A549 (cell line): Measurements from ENCODE around the gene TRMT13.

Experiments used
- CEBPB ChIP-seq, 2 experiments: fragments of >200 bp in 1 of 2; sonication (Bioruptor Twin) in 1 of 2; formaldehyde crosslinking in 1 of 2; IDR thresholded peaks; 2 replicates each; pipeline ENCODE4 v1.6.1; 2012 to 2016
- SMC3 ChIP-seq: fragments of >200 bp; sonication (Bioruptor Twin); formaldehyde crosslinking; IDR thresholded peaks from 3 replicates; pipeline ENCODE4 v1.6.1; 2018; ENCODE audit warnings: inconsistent platforms
- TF ChIP-seq, protein P1 (sequence below): fragments of >200 bp; sonication (Bioruptor Twin); formaldehyde crosslinking; IDR thresholded peaks from 3 replicates; pipeline ENCODE4 v1.5.1; 2016

GRCh38 chr1:100090471-100090870 lies 42.5 kb upstream of the TRMT13 start:
- TF ChIP-seq, protein P1, sequence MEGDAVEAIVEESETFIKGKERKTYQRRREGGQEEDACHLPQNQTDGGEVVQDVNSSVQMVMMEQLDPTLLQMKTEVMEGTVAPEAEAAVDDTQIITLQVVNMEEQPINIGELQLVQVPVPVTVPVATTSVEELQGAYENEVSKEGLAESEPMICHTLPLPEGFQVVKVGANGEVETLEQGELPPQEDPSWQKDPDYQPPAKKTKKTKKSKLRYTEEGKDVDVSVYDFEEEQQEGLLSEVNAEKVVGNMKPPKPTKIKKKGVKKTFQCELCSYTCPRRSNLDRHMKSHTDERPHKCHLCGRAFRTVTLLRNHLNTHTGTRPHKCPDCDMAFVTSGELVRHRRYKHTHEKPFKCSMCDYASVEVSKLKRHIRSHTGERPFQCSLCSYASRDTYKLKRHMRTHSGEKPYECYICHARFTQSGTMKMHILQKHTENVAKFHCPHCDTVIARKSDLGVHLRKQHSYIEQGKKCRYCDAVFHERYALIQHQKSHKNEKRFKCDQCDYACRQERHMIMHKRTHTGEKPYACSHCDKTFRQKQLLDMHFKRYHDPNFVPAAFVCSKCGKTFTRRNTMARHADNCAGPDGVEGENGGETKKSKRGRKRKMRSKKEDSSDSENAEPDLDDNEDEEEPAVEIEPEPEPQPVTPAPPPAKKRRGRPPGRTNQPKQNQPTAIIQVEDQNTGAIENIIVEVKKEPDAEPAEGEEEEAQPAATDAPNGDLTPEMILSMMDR = no peak
- TF ChIP-seq SMC3 = no peak
- no peak for TF ChIP-seq CEBPB (IDR thresholded peaks at IDR 0.05)
